SK-N-SH (cell line): ENCODE results near the gene BMP2K. TPM values are rescaled to one million over a fixed set of nuclear protein-coding genes. Genes with fewer than 3 reads are reported as not detected.

ENCODE experiments used
- CTCF ChIA-PET: fragments of 300-600, 350-600 bp; formaldehyde crosslinking; extraction: SDS; loops from one replicate; lab custom pipeline; 2021; lab: Yijun Ruan, JAX
- POLR2A ChIA-PET: fragments of 350-600 bp; sonication (Branson Sonifier 250); formaldehyde crosslinking; extraction: SDS; loops from one replicate; lab custom pipeline; 2020; ENCODE audit warnings: antibody characterized with exemption, inconsistent platforms; lab: Yijun Ruan, JAX
- DNase-seq: peaks from one replicate; pipeline ENCODE4 v3.0.0; 2012
- H2AFZ ChIP-seq: fragments of 200-600 bp; sonication (generic); 2 replicates; pipeline ENCODE4 v1.8.1; 2016; ENCODE audit warnings: antibody characterized with exemption, mild to moderate bottlenecking, low read depth
- H3F3A ChIP-seq: fragments of 200-600 bp; sonication (generic); replicated peaks from 2 replicates; pipeline ENCODE3; 2016; ENCODE audit warnings: antibody characterized with exemption, mild to moderate bottlenecking; ENCODE audit not compliant: insufficient read depth
- H3K27ac ChIP-seq, 2 experiments: fragments of 200-500 bp in 1 of 2; fragments of 200-600 bp in 1 of 2; sonication (Bioruptor generic) in 1 of 2; sonication (generic), shearing (Covaris generic) in 1 of 2; 2 replicates each; pipeline versions ENCODE4 v1.5.1 to v1.6.1; 2014 to 2016; ENCODE audit warnings: low read depth in 2 of 2, inconsistent platforms in 1 of 2, low read length in 1 of 2, mild to moderate bottlenecking in 1 of 2, mixed read lengths in 1 of 2
- H3K27me3 ChIP-seq: fragments of 200-600 bp; sonication (generic), shearing (Covaris generic); 2 replicates; pipeline ENCODE4 v1.6.1; 2016; ENCODE audit warnings: mixed run types; ENCODE audit not compliant: insufficient read depth
- H3K36me3 ChIP-seq, 2 experiments: fragments of 200-500 bp in 1 of 2; fragments of 200-600 bp in 1 of 2; sonication (Bioruptor generic) in 1 of 2; sonication (generic) in 1 of 2; replicated peaks in 1 of 2; 2 replicates each; pipeline versions ENCODE3 to v1.5.1; 2014 to 2016; ENCODE audit warnings: low read length in 1 of 2, mild to moderate bottlenecking in 1 of 2; ENCODE audit not compliant: insufficient read depth in 2 of 2, control insufficient read depth in 1 of 2
- H3K4me1 ChIP-seq, 2 experiments: fragments of 200-500 bp in 1 of 2; fragments of 200-600 bp in 1 of 2; sonication (Bioruptor generic) in 1 of 2; sonication (generic), shearing (Covaris generic) in 1 of 2; 2 replicates each; pipeline versions ENCODE4 v1.5.1 to v1.6.1; 2014 to 2016; ENCODE audit warnings: low read depth in 1 of 2, low read length in 1 of 2, mixed run types in 1 of 2; ENCODE audit not compliant: insufficient read depth in 2 of 2, control insufficient read depth in 1 of 2
- H3K4me2 ChIP-seq: fragments of 200-600 bp; sonication (generic), shearing (Covaris generic); 2 replicates; pipeline ENCODE4 v1.6.1; 2017; ENCODE audit warnings: mixed run types
- H3K4me3 ChIP-seq, 2 experiments: fragments of 200-500 bp in 1 of 2; fragments of 200-600 bp in 1 of 2; sonication (Bioruptor generic) in 1 of 2; sonication (generic), shearing (Covaris generic) in 1 of 2; 2 replicates each; pipeline versions ENCODE4 v1.5.1 to v1.8.1; 2014 to 2016; ENCODE audit warnings: low read depth in 2 of 2, inconsistent platforms in 1 of 2, low read length in 1 of 2, mild to moderate bottlenecking in 1 of 2, mixed read lengths in 1 of 2, moderate library complexity in 1 of 2
- H3K79me2 ChIP-seq: fragments of 200-600 bp; sonication (generic); 2 replicates; pipeline ENCODE4 v1.8.1; 2017; ENCODE audit warnings: mild to moderate bottlenecking; ENCODE audit not compliant: insufficient read depth
- H3K9ac ChIP-seq: fragments of 200-600 bp; sonication (generic); 2 replicates; pipeline ENCODE4 v1.6.1; 2017; ENCODE audit warnings: mixed run types
- H3K9me2 ChIP-seq: fragments of 200-600 bp; sonication (generic); 2 replicates; pipeline ENCODE4 v1.6.1; 2017; ENCODE audit warnings: mixed run types
- H3K9me3 ChIP-seq: fragments of 200-600 bp; sonication (generic); 2 replicates; pipeline ENCODE4 v1.6.1; 2017; ENCODE audit warnings: mixed run types, mild to moderate bottlenecking, moderate library complexity
- H4K20me1 ChIP-seq: fragments of 200-600 bp; sonication (generic); 2 replicates; pipeline ENCODE4 v1.6.1; 2017; ENCODE audit warnings: mild to moderate bottlenecking, mixed run types; ENCODE audit not compliant: insufficient read depth
- CTCF ChIP-seq: fragments of 200-600 bp; sonication (generic); IDR thresholded peaks from 2 replicates; pipeline ENCODE4 v1.6.1; 2017; ENCODE audit warnings: antibody characterized with exemption, mild to moderate bottlenecking, moderate library complexity
- EP300 ChIP-seq, 2 experiments: IDR thresholded peaks; 2 replicates each; pipeline versions ENCODE4 v1.4.0 to v1.6.1; 2012; ENCODE audit warnings: borderline replicate concordance in 1 of 2, low read depth in 1 of 2, low read length in 1 of 2
- EZH2phosphoT487 ChIP-seq: fragments of 200-600 bp; sonication (generic); IDR thresholded peaks from 2 replicates; pipeline ENCODE4 v1.6.1; 2017; ENCODE audit warnings: low read depth, mixed run types, mild to moderate bottlenecking, antibody characterized with exemption, moderate library complexity, borderline replicate concordance
- IRF3 ChIP-seq: fragments of 150-350 bp; IDR thresholded peaks from 2 replicates; pipeline ENCODE4 v1.6.1; 2016; ENCODE audit warnings: mild to moderate bottlenecking, low read depth, low read length
- MXI1 ChIP-seq: IDR thresholded peaks from 2 replicates; pipeline ENCODE4 v1.6.1; 2012; ENCODE audit warnings: mild to moderate bottlenecking, low read depth, low read length, improper control_type of control experiment
- NRF1 ChIP-seq: IDR thresholded peaks from 2 replicates; pipeline ENCODE4 v1.6.1; 2012; ENCODE audit warnings: low read depth, mild to moderate bottlenecking, low read length
- USF1 ChIP-seq: IDR thresholded peaks from 2 replicates; pipeline ENCODE4 v1.4.0; 2012; ENCODE audit warnings: low read depth, borderline replicate concordance
- ZBTB33 ChIP-seq: IDR thresholded peaks from 2 replicates; pipeline ENCODE4 v1.4.0; 2012; ENCODE audit warnings: low read depth, borderline replicate concordance
- WGBS: methylation state at CpG from one replicate; pipeline ENCODE4 v1.1.6; 2017; ENCODE audit warnings: low lambda C conversion rate; 5-methylcytosine and 5-hydroxymethylcytosine counted together
- polyA plus RNA-seq, 3 experiments: library from polyadenylated mRNA; depleted of rRNA; stranded (reverse); fragments of >200 nt; gene quantifications; 2 replicates each; pipeline ENCODE4 v1.2.3, GENCODE V29; 2012

Gene BMP2K
- polyA plus RNA-seq, 1 of the 3 experiments (the other 2 are of a cell fraction), result 7.2 TPM

GRCh38 chr4:78876568-78877320 is 100.6 kb downstream of the BMP2K start:
- Histone ChIP-seq H3K27ac (no peak overlapping the region), H3K9me3 (no peaks in the 10 kb centered on the region), H3K4me2 (no peak overlapping the region), H3F3A (peaks cover 7% of the 10 kb centered on the region), H3K36me3 (peaks cover 61 to 64% of the 10 kb centered on the region in 2 experiments), H3K4me3 (no peak overlapping the region), H3K9me2 (no peaks in the 10 kb centered on the region), H2AFZ (no peak overlapping the region), H3K4me1 (no peaks in the 10 kb centered on the region; a peak in 1 of 4 replicates), H3K27me3 (no peaks in the 10 kb centered on the region), H3K79me2 (no peaks in the 10 kb centered on the region), H3K9ac (no peak overlapping the region), H4K20me1 (no peaks in the 10 kb centered on the region; the same call in 1 of the 2 replicates)
- TF ChIP-seq CTCF (no peak), ZBTB33 (no peak), MXI1 (no peak)
- WGBS, result 92% methylated on average over 5 of the region's 5 CpGs
- ChIA-PET POLR2A (no interaction called here), CTCF (interaction anchor here (0.7 kb wide), 1 partner anchor 264 kb away, joined by 3 read pairs; no protein-coding TSS in a partner anchor)
- DNase-seq, result no peak

- DNase-seq, result no peak
- ChIA-PET POLR2A (no interaction called here), CTCF (no interaction called here)
- H3K27me3 ChIP-seq, result no peaks in the 10 kb centered on the region
- no peaks in the 10 kb centered on the region for H3K9me2 ChIP-seq
- peaks cover 57 to 65% of the 10 kb centered on the region in 2 experiments for H3K36me3 ChIP-seq
- H3K4me1 ChIP-seq, result no peaks in the 10 kb centered on the region; a peak in 1 of 4 replicates
- peaks cover 7% of the 10 kb centered on the region for H3F3A ChIP-seq
- H3K27ac ChIP-seq, result no peak overlapping the region
- H4K20me1 ChIP-seq, result no peaks in the 10 kb centered on the region; the same call in 1 of the 2 replicates
- H3K9ac ChIP-seq, result no peak overlapping the region
- 97% methylated on average over 1 of the region's 1 CpG for WGBS
- H3K4me2 ChIP-seq, result no peak overlapping the region
- no peak overlapping the region for H2AFZ ChIP-seq
- no peaks in the 10 kb centered on the region for H3K79me2 ChIP-seq
- H3K4me3 ChIP-seq, result no peak overlapping the region
- H3K9me3 ChIP-seq, result no peaks in the 10 kb centered on the region
- TF ChIP-seq ZBTB33 (no peak), NRF1 (no peak), EP300 (IDR thresholded peaks at IDR 0.05; ENCODE audit: borderline replicate concordance in 1 of 2, low read depth in 1 of 2, low read length in 1 of 2) (no peak), IRF3 (no peak), USF1 (no peak), EZH2phosphoT487 (no peak), MXI1 (no peak)
These were observed 101.9 kb downstream of the BMP2K start for GRCh38 chr4:78878031-78878430.
